KMS-11 (cell line): Measurements from ENCODE around the gene KAT8.

ENCODE experiments used
- H2AFZ ChIP-seq: fragments of 200-600 bp; sonication (generic); 2 replicates; pipeline ENCODE4 v1.6.1; 2016; ENCODE audit warnings: antibody characterized with exemption, mixed run types, low read depth
- H3K27ac ChIP-seq: fragments of 200-600 bp; sonication (generic); 2 replicates; pipeline ENCODE4 v1.6.1; 2016; ENCODE audit warnings: mild to moderate bottlenecking, mixed run types
- H3K27me3 ChIP-seq: fragments of 200-600 bp; sonication (generic); 2 replicates; pipeline ENCODE4 v1.6.1; 2017; ENCODE audit warnings: mild to moderate bottlenecking, low read depth, mixed run types, moderate library complexity; ENCODE audit not compliant: insufficient read depth
- H3K36me3 ChIP-seq: fragments of 200-600 bp; sonication (generic); 2 replicates; pipeline ENCODE4 v1.6.1; 2017; ENCODE audit warnings: mild to moderate bottlenecking, mixed run types; ENCODE audit not compliant: insufficient read depth
- H3K4me1 ChIP-seq: fragments of 200-600 bp; sonication (generic); 2 replicates; pipeline ENCODE4 v1.6.1; 2016; ENCODE audit warnings: mild to moderate bottlenecking, low read depth, mixed run types; ENCODE audit not compliant: poor library complexity, severe bottlenecking
- H3K4me2 ChIP-seq: fragments of 200-600 bp; sonication (generic); 2 replicates; pipeline ENCODE4 v1.7.0; 2016; ENCODE audit warnings: mild to moderate bottlenecking, mixed run types
- H3K4me3 ChIP-seq: fragments of 200-600 bp; sonication (generic); IDR thresholded peaks from 2 replicates; pipeline ENCODE4 v1.6.1; 2017; ENCODE audit warnings: low read depth, low read length, mixed read lengths; ENCODE audit not compliant: insufficient read depth
- H3K79me2 ChIP-seq: fragments of 200-600 bp; sonication (generic); 2 replicates; pipeline ENCODE4 v1.6.1; 2016; ENCODE audit warnings: low read depth, mixed run types; ENCODE audit not compliant: insufficient read depth
- H3K9ac ChIP-seq: fragments of 200-600 bp; sonication (generic); 2 replicates; pipeline ENCODE4 v1.6.1; 2016; ENCODE audit warnings: mild to moderate bottlenecking, mixed run types
- H4K20me1 ChIP-seq: fragments of 200-600 bp; sonication (generic); 2 replicates; pipeline ENCODE4 v1.6.1; 2016; ENCODE audit warnings: mild to moderate bottlenecking, mixed run types; ENCODE audit not compliant: insufficient read depth
- CTCF ChIP-seq: fragments of 200-600 bp; sonication (generic); conservative IDR thresholded peaks from 2 replicates; pipeline ENCODE4 v1.6.1; 2017; ENCODE audit warnings: low read depth, mild to moderate bottlenecking, antibody characterized with exemption, low read length, moderate library complexity, mixed read lengths

Gene KAT8

DNA sequence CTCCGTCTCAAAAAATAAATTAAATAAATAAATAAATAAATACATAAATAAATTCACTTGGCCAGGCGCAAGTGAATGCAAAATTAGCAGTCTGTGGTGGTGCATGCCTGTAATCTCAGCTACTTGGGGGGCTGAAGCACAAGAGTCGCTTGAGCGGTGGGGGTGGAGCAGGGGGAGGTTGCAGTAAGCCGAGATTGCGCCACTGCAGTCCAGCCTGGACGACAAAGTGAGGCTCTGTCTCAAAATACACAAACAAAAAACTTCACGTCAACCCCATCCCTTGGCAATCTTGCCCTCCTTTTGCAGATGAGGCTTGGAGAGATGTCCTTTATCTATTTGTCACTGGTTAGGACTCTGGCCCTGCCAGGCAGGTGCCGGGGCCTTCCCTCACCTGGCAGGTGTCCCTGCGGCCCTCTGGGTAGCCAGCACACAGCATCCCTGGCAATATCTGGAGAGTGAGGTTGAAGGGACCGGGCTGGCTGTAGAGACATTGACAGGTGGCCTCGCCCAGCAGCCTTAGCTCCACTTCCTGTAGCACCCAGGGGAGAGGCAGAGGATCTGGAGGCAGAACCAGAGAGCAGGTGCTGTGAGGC lies 28.0 kb downstream of the KAT8 start:
- Histone ChIP-seq H4K20me1 (no peaks in the 10 kb centered on the region), H3K4me2 (no peak overlapping the region), H3K4me1 (peaks cover 19% of the 10 kb centered on the region), H3K4me3 (no peak overlapping the region), H3K27me3 (no peaks in the 10 kb centered on the region; the same call in 1 of the 2 replicates), H3K9ac (no peak overlapping the region), H2AFZ (no peak overlapping the region), H3K36me3 (no peaks in the 10 kb centered on the region), H3K79me2 (no peaks in the 10 kb centered on the region), H3K27ac (no peak overlapping the region)
- no peak for TF ChIP-seq CTCF

- no peaks in the 10 kb centered on the region for H4K20me1 ChIP-seq
- no peak overlapping the region for H3K9ac ChIP-seq
- H3K4me1 ChIP-seq, result peaks cover 6% of the 10 kb centered on the region
- H3K79me2 ChIP-seq, result no peaks in the 10 kb centered on the region
- H2AFZ ChIP-seq, result no peak overlapping the region
- H3K27me3 ChIP-seq, result no peaks in the 10 kb centered on the region; the same call in 1 of the 2 replicates
- no peaks in the 10 kb centered on the region for H3K36me3 ChIP-seq
- TF ChIP-seq CTCF, result no peak
- no peak overlapping the region for H3K4me3 ChIP-seq
- no peak overlapping the region for H3K27ac ChIP-seq
- H3K4me2 ChIP-seq, result no peak overlapping the region
Observed at GRCh38 chr16:31147574-31147973, 30.1 kb downstream of the KAT8 start.

DNA sequence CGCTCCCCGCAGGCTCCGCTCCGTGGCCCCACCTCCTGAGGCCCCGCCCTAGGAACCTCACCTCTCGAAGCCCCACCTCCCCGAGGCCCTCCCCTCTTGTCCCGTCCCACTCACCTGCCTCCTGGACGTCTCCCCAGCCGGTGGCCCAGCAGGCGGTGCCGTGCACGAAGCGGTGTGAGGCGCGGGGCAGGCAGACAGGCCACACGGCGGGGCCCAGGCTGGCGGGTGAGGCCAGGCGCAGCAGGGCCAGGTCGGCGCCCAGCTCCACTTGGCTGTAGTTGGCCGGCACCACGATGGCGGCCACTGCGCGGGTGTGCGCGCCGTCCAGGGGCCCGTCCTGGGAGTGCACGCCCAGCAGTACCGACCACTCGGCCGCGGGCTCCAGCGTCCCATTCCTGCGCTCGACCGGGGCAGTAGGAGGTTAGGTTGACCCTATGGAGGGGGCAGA lies 30.8 kb downstream of the KAT8 start:
- no peak overlapping the region for H3K4me3 ChIP-seq
- H3K27ac ChIP-seq, result no peak overlapping the region
- no peaks in the 10 kb centered on the region for H3K79me2 ChIP-seq
- no peaks in the 10 kb centered on the region for H3K36me3 ChIP-seq
- H2AFZ ChIP-seq, result no peak overlapping the region
- no peaks in the 10 kb centered on the region; the same call in 1 of the 2 replicates for H3K27me3 ChIP-seq
- no peak for TF ChIP-seq CTCF
- no peaks in the 10 kb centered on the region for H4K20me1 ChIP-seq
- no peak overlapping the region for H3K4me2 ChIP-seq
- no peak overlapping the region for H3K9ac ChIP-seq
- H3K4me1 ChIP-seq, result no peaks in the 10 kb centered on the region

DNA sequence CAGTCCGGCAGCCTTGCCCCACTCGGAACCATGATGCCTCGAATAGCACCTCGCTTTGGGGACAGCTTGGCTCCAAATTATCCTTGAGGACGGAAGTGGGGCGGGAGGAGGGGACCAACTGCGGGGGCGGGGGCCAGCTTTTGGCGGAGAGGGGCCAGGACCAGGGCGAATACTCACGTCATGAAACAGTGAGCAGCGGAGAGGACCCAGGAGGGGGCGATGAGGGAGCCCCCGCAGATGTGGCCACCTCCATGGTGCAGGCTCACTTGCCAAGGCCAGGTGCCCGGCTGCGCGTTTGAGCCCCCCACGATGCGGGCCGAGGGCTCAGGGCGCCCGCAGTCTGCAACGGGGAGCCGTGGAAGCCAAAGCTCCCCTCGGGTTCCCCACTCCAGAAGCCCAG lies 31.4 kb downstream of the KAT8 start:
- Histone ChIP-seq H3K4me2 (no peak overlapping the region), H3K79me2 (no peaks in the 10 kb centered on the region), H2AFZ (no peak overlapping the region), H3K4me1 (no peaks in the 10 kb centered on the region), H3K27me3 (no peaks in the 10 kb centered on the region; the same call in 1 of the 2 replicates), H3K27ac (no peak overlapping the region), H3K4me3 (no peak overlapping the region), H3K36me3 (no peaks in the 10 kb centered on the region), H4K20me1 (no peaks in the 10 kb centered on the region), H3K9ac (no peak overlapping the region)
- TF ChIP-seq CTCF, result no peak
